Thoracic aorta (tissue), 2 donors: ENCODE results near the gene IARS1. TPM values are rescaled to one million over a fixed set of nuclear protein-coding genes. Genes with fewer than 3 reads are reported as not detected.

Source experiments
- ATAC-seq: fragments of 150-250 bp; one replicate; pipeline ENCODE4 v1.8.0; 2017; ENCODE audit warnings: low read depth; ENCODE audit not compliant: insufficient number of reproducible peaks, low FRiP score
- DNase-seq: peaks from one replicate; pipeline ENCODE4 v3.0.0-alpha.2; 2020; ENCODE audit warnings: low spot score
- H3K27ac ChIP-seq, 2 donors: fragments of 200-600 bp; sonication (generic); 1 replicate in 1 of 2; 2 replicates in 1 of 2; pipeline ENCODE4 v1.5.1; 2016; ENCODE audit warnings: mild to moderate bottlenecking in 2 of 2, moderate library complexity in 2 of 2
- H3K27me3 ChIP-seq: fragments of 200-600 bp; sonication (generic); replicated peaks from 2 replicates; pipeline ENCODE4 v1.6.0; 2016; ENCODE audit warnings: mild to moderate bottlenecking; ENCODE audit not compliant: insufficient read depth
- H3K36me3 ChIP-seq: fragments of 200-600 bp; sonication (generic); one replicate; pipeline ENCODE4 v1.5.1; 2016
- H3K4me1 ChIP-seq, 2 donors: fragments of 200-600 bp; sonication (generic); 1 replicate in 1 of 2; 2 replicates in 1 of 2; pipeline versions ENCODE4 v1.5.1 to v1.6.0; 2016; ENCODE audit warnings: low read depth in 2 of 2, mild to moderate bottlenecking in 1 of 2; ENCODE audit not compliant: control insufficient read depth in 1 of 2
- H3K4me3 ChIP-seq: fragments of 200-600 bp; sonication (generic); 2 replicates; pipeline ENCODE4 v1.5.1; 2016; ENCODE audit warnings: mild to moderate bottlenecking
- H3K9me3 ChIP-seq: fragments of 200-600 bp; sonication (generic); 2 replicates; pipeline ENCODE4 v1.5.1; 2016
- CTCF ChIP-seq: fragments of 200-600 bp; sonication (generic); IDR thresholded peaks from one replicate; pipeline ENCODE4 v1.5.1; 2019; ENCODE audit warnings: antibody characterized with exemption
- total RNA-seq, 2 donors: library from RNA; depleted of rRNA; stranded (reverse); fragments of >200 nt; gene quantifications; one replicate each; pipeline versions ENCODE4 v1.1.0 to v1.2.3, GENCODE V29; 2016

The IARS1 gene
- total RNA-seq, 2 donors from 2014 or later = 79.3 to 150 TPM

- DNase-seq = no peak
- no peaks in the 10 kb centered on the region for H3K27me3 ChIP-seq
- no peak for TF ChIP-seq CTCF
- peaks cover 0 to 5% of the 10 kb centered on the region in 2 donors for H3K4me1 ChIP-seq
- ATAC-seq = no peak
- no peak overlapping the region for H3K4me3 ChIP-seq
- peaks cover 53% of the 10 kb centered on the region for H3K36me3 ChIP-seq
- no peak overlapping the region for H3K27ac ChIP-seq
- no peaks in the 10 kb centered on the region for H3K9me3 ChIP-seq
Observed at GRCh38 chr9:92308893-92309292, 15.4 kb upstream of the IARS1 start.

- TF ChIP-seq CTCF = no peak
- no peak for ATAC-seq
Observed at GRCh38 chr9:92300936-92301335, 7.4 kb upstream of the IARS1 start.

GRCh38 chr9:92299116-92299515 is 5.6 kb upstream of the IARS1 start:
- no peak for ATAC-seq
- TF ChIP-seq CTCF = no peak
- Histone ChIP-seq H3K4me3 (no peak overlapping the region), H3K9me3 (no peaks in the 10 kb centered on the region), H3K4me1 (peaks cover 0 to 13% of the 10 kb centered on the region in 2 donors), H3K27ac (no peak overlapping the region), H3K36me3 (peaks cover 38% of the 10 kb centered on the region), H3K27me3 (no peaks in the 10 kb centered on the region)
- no peak for DNase-seq

More at GRCh38 chr9:92300936-92301335, 7.4 kb upstream of the IARS1 start:
- H3K36me3 ChIP-seq = peaks cover 52% of the 10 kb centered on the region
- no peaks in the 10 kb centered on the region for H3K27me3 ChIP-seq
- no peaks in the 10 kb centered on the region for H3K4me1 ChIP-seq
- no peak for DNase-seq
- no peak overlapping the region for H3K4me3 ChIP-seq
- H3K9me3 ChIP-seq = no peaks in the 10 kb centered on the region
- no peak overlapping the region for H3K27ac ChIP-seq

- Histone ChIP-seq H3K9me3 (no peaks in the 10 kb centered on the region), H3K4me3 (no peak overlapping the region), H3K4me1 (peaks cover under 1 to 14% of the 10 kb centered on the region in 2 donors), H3K27ac (no peak overlapping the region), H3K36me3 (peaks cover 29% of the 10 kb centered on the region), H3K27me3 (no peaks in the 10 kb centered on the region)
- ATAC-seq (no peak), DNase-seq (no peak)
- TF ChIP-seq CTCF = no peak
Observed at GRCh38 chr9:92298036-92298435, 4.5 kb upstream of the IARS1 start.

GRCh38 chr9:92297611-92298010 is 4.1 kb upstream of the IARS1 start:
- no peaks in the 10 kb centered on the region for H3K27me3 ChIP-seq
- no peak overlapping the region for H3K27ac ChIP-seq
- H3K4me3 ChIP-seq = no peak overlapping the region
- peaks cover 24% of the 10 kb centered on the region for H3K36me3 ChIP-seq
- no peak for TF ChIP-seq CTCF
- H3K9me3 ChIP-seq = no peaks in the 10 kb centered on the region
- no peak for ATAC-seq
- peaks cover 4 to 18% of the 10 kb centered on the region in 2 donors for H3K4me1 ChIP-seq
- no peak for DNase-seq
